SU-DHL-6 (cell line): ENCODE data around the gene RNF217.

Source experiments
- H2AFZ ChIP-seq: fragments of 200-600 bp; sonication (generic); 2 replicates; pipeline ENCODE4 v1.6.1; 2014; ENCODE audit warnings: low read depth, mild to moderate bottlenecking, moderate library complexity, mixed read lengths, antibody characterized with exemption, low read length; ENCODE audit not compliant: severe bottlenecking
- H3F3A ChIP-seq: fragments of 200-600 bp; shearing (Covaris generic); 2 replicates; pipeline ENCODE4 v1.6.0; 2016; ENCODE audit warnings: antibody characterized with exemption, mild to moderate bottlenecking; ENCODE audit not compliant: insufficient read depth
- H3K27ac ChIP-seq: fragments of 200-600 bp; sonication (generic); 2 replicates; pipeline ENCODE4 v1.5.1; 2016; ENCODE audit warnings: low read depth, mild to moderate bottlenecking, low read length, moderate library complexity, mixed read lengths
- H3K27me3 ChIP-seq: fragments of 200-600 bp; sonication (generic), shearing (Covaris generic); 2 replicates; pipeline ENCODE4 v1.6.0; 2014; ENCODE audit warnings: mild to moderate bottlenecking, low read length
- H3K36me3 ChIP-seq: fragments of 200-600 bp; sonication (generic); 2 replicates; pipeline ENCODE4 v1.6.1; 2014; ENCODE audit warnings: mild to moderate bottlenecking, low read length, mixed read lengths
- H3K4me2 ChIP-seq: fragments of 300-600, 200-600 bp; shearing (Covaris generic), sonication (generic); 2 replicates; pipeline ENCODE4 v1.6.0; 2014; ENCODE audit warnings: low read length, low read depth, mild to moderate bottlenecking; ENCODE audit not compliant: poor library complexity, severe bottlenecking
- H3K4me3 ChIP-seq: fragments of 200-600 bp; sonication (generic); 2 replicates; pipeline ENCODE4 v1.5.1; 2014; ENCODE audit warnings: antibody characterized with exemption, low read length, mild to moderate bottlenecking, mixed read lengths; ENCODE audit not compliant: insufficient read depth, poor library complexity, severe bottlenecking
- H3K79me2 ChIP-seq: fragments of 200-600 bp; sonication (generic); 2 replicates; pipeline ENCODE4 v1.6.1; 2014; ENCODE audit warnings: mild to moderate bottlenecking, low read length, moderate library complexity; ENCODE audit not compliant: insufficient read depth
- H3K9ac ChIP-seq: fragments of 200-600 bp; sonication (generic); 2 replicates; pipeline ENCODE4 v1.7.0; 2014; ENCODE audit warnings: mild to moderate bottlenecking, low read length
- H3K9me2 ChIP-seq: fragments of 200-600 bp; sonication (generic); replicated peaks from 2 replicates; pipeline ENCODE4 v1.6.1; 2014; ENCODE audit warnings: low read length; ENCODE audit not compliant: insufficient read depth
- H3K9me3 ChIP-seq: fragments of 200-600 bp; sonication (generic); 2 replicates; pipeline ENCODE4 v1.6.1; 2014; ENCODE audit warnings: low read length, mixed read lengths; ENCODE audit not compliant: insufficient read depth
- H4K20me1 ChIP-seq: fragments of 200-600 bp; sonication (generic); 2 replicates; pipeline ENCODE4 v1.6.1; 2014; ENCODE audit warnings: low read depth, mild to moderate bottlenecking, antibody characterized with exemption, low read length, moderate library complexity, mixed read lengths
- EZH2phosphoT487 ChIP-seq: fragments of 200-600 bp; sonication (generic), shearing (Covaris generic); conservative IDR thresholded peaks from 2 replicates; pipeline ENCODE4 v1.6.1; 2018; ENCODE audit warnings: mild to moderate bottlenecking, antibody characterized with exemption, low read length, moderate library complexity, mixed read lengths
- TF ChIP-seq, protein P1 (sequence below): fragments of 200-600 bp; sonication (generic); IDR thresholded peaks from one replicate; pipeline ENCODE4 v1.5.1; 2017; ENCODE audit warnings: antibody characterized with exemption, mild to moderate bottlenecking, low read length, moderate library complexity; ENCODE audit not compliant: insufficient read depth, poor library complexity, severe bottlenecking

RNF217 gene

DNA sequence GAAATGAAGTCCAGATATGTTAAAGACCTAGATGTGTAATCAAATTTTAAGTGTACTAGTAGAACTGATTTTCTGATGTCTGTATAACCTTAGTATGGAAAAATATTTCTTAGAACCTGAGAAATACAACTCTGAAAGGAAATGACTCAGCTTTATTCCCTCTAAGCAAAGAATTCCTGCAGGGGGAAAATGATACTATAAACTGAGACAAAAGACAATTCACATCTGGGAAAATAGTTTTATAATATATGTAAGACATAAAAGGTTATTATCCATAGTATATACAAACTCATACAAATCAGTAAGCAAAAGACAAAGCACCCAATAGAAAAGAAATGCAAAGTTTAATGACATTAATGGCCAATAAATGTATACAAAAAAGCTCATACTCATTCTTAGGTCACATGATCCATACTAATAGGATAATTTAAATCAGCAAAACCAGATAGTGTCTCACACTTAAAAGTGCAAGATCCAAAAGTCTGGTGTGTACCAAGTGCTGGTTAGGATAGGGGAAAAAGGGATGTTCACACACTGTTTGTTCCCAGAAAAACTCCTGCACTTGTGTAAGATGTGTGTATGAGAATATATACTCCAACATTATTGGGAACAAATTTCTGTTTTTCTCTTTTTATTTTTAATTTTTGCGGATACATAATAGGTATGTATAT is 22.6 kb downstream of the RNF217 start:
- Histone ChIP-seq H4K20me1 (no peaks in the 10 kb centered on the region), H3K36me3 (no peaks in the 10 kb centered on the region), H3K4me2 (no peak overlapping the region), H3K4me3 (no peak overlapping the region), H3K79me2 (no peaks in the 10 kb centered on the region), H3K9me2 (no peaks in the 10 kb centered on the region), H2AFZ (no peak overlapping the region), H3F3A (no peaks in the 10 kb centered on the region), H3K27me3 (no peaks in the 10 kb centered on the region), H3K9me3 (no peaks in the 10 kb centered on the region), H3K27ac (no peak overlapping the region), H3K9ac (no peak overlapping the region)
- TF ChIP-seq, protein P1, sequence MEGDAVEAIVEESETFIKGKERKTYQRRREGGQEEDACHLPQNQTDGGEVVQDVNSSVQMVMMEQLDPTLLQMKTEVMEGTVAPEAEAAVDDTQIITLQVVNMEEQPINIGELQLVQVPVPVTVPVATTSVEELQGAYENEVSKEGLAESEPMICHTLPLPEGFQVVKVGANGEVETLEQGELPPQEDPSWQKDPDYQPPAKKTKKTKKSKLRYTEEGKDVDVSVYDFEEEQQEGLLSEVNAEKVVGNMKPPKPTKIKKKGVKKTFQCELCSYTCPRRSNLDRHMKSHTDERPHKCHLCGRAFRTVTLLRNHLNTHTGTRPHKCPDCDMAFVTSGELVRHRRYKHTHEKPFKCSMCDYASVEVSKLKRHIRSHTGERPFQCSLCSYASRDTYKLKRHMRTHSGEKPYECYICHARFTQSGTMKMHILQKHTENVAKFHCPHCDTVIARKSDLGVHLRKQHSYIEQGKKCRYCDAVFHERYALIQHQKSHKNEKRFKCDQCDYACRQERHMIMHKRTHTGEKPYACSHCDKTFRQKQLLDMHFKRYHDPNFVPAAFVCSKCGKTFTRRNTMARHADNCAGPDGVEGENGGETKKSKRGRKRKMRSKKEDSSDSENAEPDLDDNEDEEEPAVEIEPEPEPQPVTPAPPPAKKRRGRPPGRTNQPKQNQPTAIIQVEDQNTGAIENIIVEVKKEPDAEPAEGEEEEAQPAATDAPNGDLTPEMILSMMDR = no peak
- TF ChIP-seq EZH2phosphoT487 = no peak

DNA sequence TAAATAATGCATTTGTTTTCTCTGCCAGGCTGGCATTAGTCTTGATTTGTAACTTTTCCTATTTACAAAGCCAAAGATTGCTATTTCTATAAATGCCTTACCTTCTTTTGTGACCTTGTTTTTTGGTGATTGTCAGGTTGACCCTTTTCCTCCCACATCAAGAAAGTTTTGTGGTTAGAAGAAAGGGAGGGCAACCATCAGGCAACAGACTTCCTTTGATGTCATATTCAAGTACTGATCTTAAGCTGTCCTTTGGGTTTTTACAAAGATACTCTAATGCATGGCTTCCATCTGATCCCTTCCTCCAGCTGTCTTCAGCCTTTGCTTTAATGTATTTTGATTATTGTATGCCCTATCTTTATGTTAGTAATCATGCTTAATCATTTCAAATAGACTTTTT is 23.9 kb downstream of the RNF217 start:
- Histone ChIP-seq H3K27ac (no peak overlapping the region), H3K27me3 (no peaks in the 10 kb centered on the region), H3K4me3 (no peak overlapping the region), H3K79me2 (no peaks in the 10 kb centered on the region), H3F3A (no peaks in the 10 kb centered on the region), H3K36me3 (no peaks in the 10 kb centered on the region), H3K9me2 (no peaks in the 10 kb centered on the region), H3K4me2 (no peak overlapping the region), H2AFZ (no peak overlapping the region), H4K20me1 (no peaks in the 10 kb centered on the region), H3K9me3 (no peaks in the 10 kb centered on the region), H3K9ac (no peak overlapping the region)
- TF ChIP-seq, protein P1 = no peak
- no peak for TF ChIP-seq EZH2phosphoT487

DNA sequence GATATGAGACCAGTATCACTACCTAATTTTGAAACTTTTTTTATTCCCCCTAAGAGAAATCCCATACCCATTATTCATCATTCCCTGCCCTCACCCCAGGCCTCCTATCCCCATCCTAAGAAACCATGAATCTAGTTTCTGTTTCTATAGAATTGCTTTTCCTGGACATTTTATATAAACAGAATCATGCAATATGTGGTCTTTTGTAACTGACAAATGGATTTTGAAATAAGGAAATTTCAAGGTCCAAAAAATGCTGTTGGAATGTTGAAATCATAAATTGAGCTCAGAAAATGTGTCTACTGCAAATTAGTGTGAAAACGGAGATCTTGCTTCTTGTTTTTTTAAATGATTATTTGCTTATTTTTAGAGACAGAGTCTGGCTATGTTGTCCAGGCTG is 25.1 kb downstream of the RNF217 start:
- Histone ChIP-seq H3K36me3 (no peaks in the 10 kb centered on the region), H3K9me2 (no peaks in the 10 kb centered on the region), H2AFZ (no peak overlapping the region), H3K9me3 (no peaks in the 10 kb centered on the region), H3K9ac (no peak overlapping the region), H4K20me1 (no peaks in the 10 kb centered on the region), H3K27ac (no peak overlapping the region), H3K4me2 (no peak overlapping the region), H3K79me2 (no peaks in the 10 kb centered on the region), H3K27me3 (no peaks in the 10 kb centered on the region), H3K4me3 (no peak overlapping the region), H3F3A (no peaks in the 10 kb centered on the region)
- TF ChIP-seq, protein P1 = no peak
- no peak for TF ChIP-seq EZH2phosphoT487
